Neural progenitor cell (in vitro differentiated cells): ENCODE results near the gene OGFOD1. TPM values are rescaled to one million over a fixed set of nuclear protein-coding genes. Genes with fewer than 3 reads are reported as not detected.

Experiments used
- DNase-seq: peaks from one replicate; pipeline ENCODE4 v3.0.0-alpha.2; 2016; ENCODE audit warnings: low spot score
- H2AFZ ChIP-seq: fragments of 200-600 bp; sonication (generic); replicated peaks from 2 replicates; pipeline ENCODE4 v1.6.1; 2016; ENCODE audit warnings: antibody characterized with exemption
- H3F3A ChIP-seq: fragments of 200-600 bp; sonication (generic); 2 replicates; pipeline ENCODE4 v1.6.1; 2016; ENCODE audit warnings: antibody characterized with exemption, low read depth
- H3K27ac ChIP-seq: fragments of 200-600 bp; sonication (generic); 2 replicates; pipeline ENCODE4 v1.5.1; 2016; ENCODE audit warnings: mild to moderate bottlenecking
- H3K27me3 ChIP-seq: fragments of 200-600 bp; sonication (generic); 2 replicates; pipeline ENCODE4 v1.6.1; 2016; ENCODE audit warnings: mild to moderate bottlenecking, moderate library complexity
- H3K36me3 ChIP-seq: fragments of 200-600 bp; sonication (generic); 2 replicates; pipeline ENCODE4 v1.5.1; 2016
- H3K4me1 ChIP-seq: fragments of 200-600 bp; sonication (generic); 2 replicates; pipeline ENCODE4 v1.6.1; 2016; ENCODE audit warnings: mixed run types
- H3K4me2 ChIP-seq: fragments of 200-600 bp; sonication (generic); 2 replicates; pipeline ENCODE4 v1.6.1; 2016
- H3K4me3 ChIP-seq: fragments of 200-600 bp; sonication (generic); 2 replicates; pipeline ENCODE4 v1.5.1; 2016
- H3K79me2 ChIP-seq: fragments of 200-600 bp; sonication (generic); 2 replicates; pipeline ENCODE4 v1.6.1; 2016; ENCODE audit warnings: low read depth
- H3K9ac ChIP-seq: fragments of 200-600 bp; sonication (generic); 2 replicates; pipeline ENCODE4 v1.6.1; 2016
- H3K9me3 ChIP-seq: fragments of 200-600 bp; sonication (generic); 2 replicates; pipeline ENCODE4 v1.5.1; 2016; ENCODE audit warnings: low read depth
- H4K20me1 ChIP-seq: fragments of 200-600 bp; sonication (generic); 2 replicates; pipeline ENCODE4 v1.6.1; 2016; ENCODE audit warnings: low read depth
- H3K27ac Mint-ChIP-seq: 3 replicates; pipeline ENCODE4 v1.8.0; 2021; ENCODE audit warnings: mixed read lengths
- H3K27me3 Mint-ChIP-seq: 2 replicates; pipeline ENCODE4 v1.8.0; 2022; ENCODE audit warnings: low read depth, mild to moderate bottlenecking, inconsistent platforms, moderate library complexity, mixed read lengths; ENCODE audit not compliant: insufficient read depth
- H3K36me3 Mint-ChIP-seq: 3 replicates; pipeline ENCODE4 v1.8.0; 2021; ENCODE audit warnings: mixed read lengths
- H3K4me1 Mint-ChIP-seq: 3 replicates; pipeline ENCODE4 v1.8.0; 2021; ENCODE audit warnings: mixed read lengths
- H3K4me3 Mint-ChIP-seq: 3 replicates; pipeline ENCODE4 v1.8.0; 2021; ENCODE audit warnings: mild to moderate bottlenecking, moderate library complexity, mixed read lengths
- H3K9me3 Mint-ChIP-seq: 3 replicates; pipeline ENCODE4 v1.8.0; 2020; ENCODE audit warnings: mixed read lengths
- CTCF ChIP-seq: fragments of 200-600 bp; sonication (generic); IDR thresholded peaks from 2 replicates; pipeline ENCODE4 v1.5.1; 2017; ENCODE audit warnings: antibody characterized with exemption, mild to moderate bottlenecking
- EZH2 ChIP-seq: fragments of 200-600 bp; sonication (generic); IDR thresholded peaks from 2 replicates; pipeline ENCODE4 v1.6.1; 2017; ENCODE audit warnings: antibody characterized with exemption, mild to moderate bottlenecking, moderate library complexity
- EZH2phosphoT487 ChIP-seq: fragments of 200-600 bp; sonication (generic); IDR thresholded peaks from 2 replicates; pipeline ENCODE4 v1.6.1; 2017; ENCODE audit warnings: antibody characterized with exemption
- total RNA-seq: library from RNA; depleted of rRNA; stranded (reverse); fragments of >200 nt; gene quantifications from 2 replicates; pipeline ENCODE4 v1.2.3, GENCODE V29; 2015; ENCODE audit warnings: low replicate concordance

OGFOD1 gene
- total RNA-seq, 1 donor from 2014 or later, result 73.4 TPM

GRCh38 chr16:56409195-56409594, 42.2 kb upstream of the OGFOD1 start:
- H4K20me1 ChIP-seq, result peaks cover 4% of the 10 kb centered on the region
- Mint-ChIP-seq H3K4me3 (no peak overlapping the region), H3K4me1 (no peaks in the 10 kb centered on the region), H3K9me3 (no peaks in the 10 kb centered on the region), H3K27me3 (peaks cover 4% of the 10 kb centered on the region), H3K36me3 (peaks cover 38% of the 10 kb centered on the region), H3K27ac (no peak overlapping the region)
- no peaks in the 10 kb centered on the region for H3K27me3 ChIP-seq
- no peaks in the 10 kb centered on the region for H3K9me3 ChIP-seq
- H3K4me1 ChIP-seq, result no peaks in the 10 kb centered on the region
- H3K9ac ChIP-seq, result no peak overlapping the region
- DNase-seq, result no peak
- no peak overlapping the region for H3K27ac ChIP-seq
- no peak overlapping the region for H3K4me2 ChIP-seq
- no peaks in the 10 kb centered on the region for H3K79me2 ChIP-seq
- H3K4me3 ChIP-seq, result no peak overlapping the region
- no peaks in the 10 kb centered on the region for H3F3A ChIP-seq
- no peak overlapping the region for H2AFZ ChIP-seq
- TF ChIP-seq EZH2phosphoT487 (no peak), EZH2 (no peak), CTCF (no peak)
- H3K36me3 ChIP-seq, result peaks cover 2% of the 10 kb centered on the region

GRCh38 chr16:56411123-56411522, 40.2 kb upstream of the OGFOD1 start:
- no peaks in the 10 kb centered on the region for H3K36me3 ChIP-seq
- H3K36me3 Mint-ChIP-seq, result peaks cover 30% of the 10 kb centered on the region
- no peak for TF ChIP-seq EZH2phosphoT487
- TF ChIP-seq CTCF, result no peak
- TF ChIP-seq EZH2, result no peak

GRCh38 chr16:56411624-56412023, 39.7 kb upstream of the OGFOD1 start:
- Mint-ChIP-seq H3K4me3 (no peak overlapping the region), H3K4me1 (peaks cover 7% of the 10 kb centered on the region), H3K36me3 (peaks cover 30% of the 10 kb centered on the region), H3K9me3 (no peaks in the 10 kb centered on the region), H3K27ac (no peak overlapping the region), H3K27me3 (peaks cover 2% of the 10 kb centered on the region)
- Histone ChIP-seq H3F3A (peaks cover 6% of the 10 kb centered on the region), H3K9ac (no peak overlapping the region), H3K27ac (no peak overlapping the region), H4K20me1 (peaks cover 19% of the 10 kb centered on the region), H2AFZ (no peak overlapping the region), H3K36me3 (no peaks in the 10 kb centered on the region), H3K27me3 (no peaks in the 10 kb centered on the region), H3K4me2 (no peak overlapping the region), H3K4me1 (peaks cover 8% of the 10 kb centered on the region), H3K9me3 (no peaks in the 10 kb centered on the region), H3K4me3 (no peak overlapping the region), H3K79me2 (peaks cover 12% of the 10 kb centered on the region)
- DNase-seq, result no peak
- TF ChIP-seq CTCF, result no peak
- TF ChIP-seq EZH2, result no peak
- TF ChIP-seq EZH2phosphoT487, result no peak

More at GRCh38 chr16:56411123-56411522, 40.2 kb upstream of the OGFOD1 start:
- Histone ChIP-seq H3K27me3 (no peaks in the 10 kb centered on the region), H3K79me2 (peaks cover 7% of the 10 kb centered on the region), H4K20me1 (peaks cover 19% of the 10 kb centered on the region), H3K4me2 (no peak overlapping the region), H3K27ac (no peak overlapping the region), H3K4me3 (no peak overlapping the region), H3K9me3 (no peaks in the 10 kb centered on the region), H3F3A (peaks cover 6% of the 10 kb centered on the region), H3K9ac (no peak overlapping the region), H2AFZ (no peak overlapping the region), H3K4me1 (peaks cover 8% of the 10 kb centered on the region)
- no peak overlapping the region for H3K27ac Mint-ChIP-seq
- H3K27me3 Mint-ChIP-seq, result peaks cover 2% of the 10 kb centered on the region
- peaks cover 7% of the 10 kb centered on the region for H3K4me1 Mint-ChIP-seq
- DNase-seq, result no peak
- H3K9me3 Mint-ChIP-seq, result no peaks in the 10 kb centered on the region
- no peak overlapping the region for H3K4me3 Mint-ChIP-seq
